Endodermal cell (in vitro differentiated cells): ENCODE data around the gene MPZL3. TPM values are rescaled to one million over a fixed set of nuclear protein-coding genes. Genes with fewer than 3 reads are reported as not detected.

Experiments used
- DNase-seq: peaks from one replicate; pipeline ENCODE4 v3.0.0-alpha.2; 2017
- H3K27ac ChIP-seq: 2 replicates; pipeline ENCODE4 v1.5.1; 2013; ENCODE audit warnings: mild to moderate bottlenecking, low read depth, low read length, moderate library complexity
- H3K27me3 ChIP-seq: 2 replicates; pipeline ENCODE4 v1.6.1; 2013; ENCODE audit warnings: mild to moderate bottlenecking, low read length, moderate library complexity; ENCODE audit not compliant: insufficient read depth, control insufficient read depth, poor library complexity, severe bottlenecking
- H3K36me3 ChIP-seq: 2 replicates; pipeline ENCODE4 v1.7.0; 2013; ENCODE audit warnings: mild to moderate bottlenecking, low read length, moderate library complexity; ENCODE audit not compliant: control insufficient read depth, insufficient read depth
- H3K4me1 ChIP-seq: one replicate; pipeline ENCODE4 v1.7.0; 2013; ENCODE audit warnings: low read length; ENCODE audit not compliant: control insufficient read depth, insufficient read depth
- H3K4me3 ChIP-seq: 2 replicates; pipeline ENCODE4 v1.5.1; 2013; ENCODE audit warnings: mild to moderate bottlenecking, low read length, moderate library complexity
- H3K9ac ChIP-seq: 2 replicates; pipeline ENCODE4 v1.6.1; 2013; ENCODE audit warnings: mild to moderate bottlenecking, low read length, moderate library complexity; ENCODE audit not compliant: poor library complexity, severe bottlenecking; ENCODE audit errors: extremely low read depth
- H3K9me3 ChIP-seq: 2 replicates; pipeline ENCODE4 v1.6.1; 2013; ENCODE audit warnings: mild to moderate bottlenecking, low read length, moderate library complexity; ENCODE audit not compliant: control insufficient read depth
- H3K27ac Mint-ChIP-seq: 2 replicates; pipeline ENCODE4 v1.8.0; 2020; ENCODE audit warnings: mixed read lengths
- H3K27me3 Mint-ChIP-seq: 2 replicates; pipeline ENCODE4 v1.8.0; 2021; ENCODE audit warnings: mild to moderate bottlenecking, mixed read lengths; ENCODE audit not compliant: insufficient read depth
- H3K36me3 Mint-ChIP-seq: 2 replicates; pipeline ENCODE4 v1.8.0; 2020; ENCODE audit warnings: low read depth, mixed read lengths
- H3K4me1 Mint-ChIP-seq: 2 replicates; pipeline ENCODE4 v1.8.0; 2020; ENCODE audit warnings: mixed read lengths
- H3K4me3 Mint-ChIP-seq: 2 replicates; pipeline ENCODE4 v1.8.0; 2020; ENCODE audit warnings: mild to moderate bottlenecking, moderate library complexity, mixed read lengths
- H3K9me3 Mint-ChIP-seq: 2 replicates; pipeline ENCODE4 v1.8.0; 2020; ENCODE audit warnings: mild to moderate bottlenecking, mixed read lengths
- WGBS, 2 experiments: methylation state at CpG; one replicate each; pipeline versions ENCODE4 v1.1.5 to v1.1.7; 2013; ENCODE audit warnings: missing lambda C conversion rate in 2 of 2, mixed read lengths in 1 of 2; ENCODE audit not compliant: insufficient coverage in 1 of 2, insufficient read length in 1 of 2; 5-methylcytosine and 5-hydroxymethylcytosine counted together
- total RNA-seq, 2 donors: library from RNA; stranded (reverse); fragmentation: NEBNext Ultra II Directional in 1 of 2; extraction: Animal tissue kit (Norgen Biotek cat#: 25700) in 1 of 2; gene quantifications; 2 replicates in 1 of 2; 3 replicates in 1 of 2; pipeline ENCODE4 v1.2.1, GENCODE V29; 2021
- TF ChIP-seq, protein P1 (sequence below): fragments of 200-600 bp; sonication (generic); conservative IDR thresholded peaks from 2 replicates; pipeline ENCODE4 v1.5.0; 2021; ENCODE audit warnings: antibody characterized with exemption, mild to moderate bottlenecking

The MPZL3 gene
- total RNA-seq, 2 donors from 2014 or later, result 4.1 to 5.7 TPM

DNA sequence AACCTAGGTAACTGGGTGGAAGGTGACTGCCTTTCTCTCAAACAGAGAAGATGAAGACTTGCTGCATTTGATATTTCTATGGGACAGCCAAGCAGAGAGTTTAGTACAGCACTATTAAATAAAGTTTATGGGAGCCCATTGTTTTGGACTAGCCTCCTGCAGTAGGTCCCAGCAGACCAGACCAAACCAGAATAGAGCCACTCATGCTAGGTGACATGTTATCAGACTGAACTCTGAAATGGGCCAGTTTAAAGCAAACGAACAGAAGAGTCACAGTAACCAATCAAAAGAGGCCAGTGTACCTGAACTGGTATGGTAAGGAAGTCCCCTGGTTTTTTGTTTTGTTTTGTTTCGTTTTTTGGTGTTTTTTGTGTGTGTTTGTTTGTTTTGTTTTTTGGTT lies 19.8 kb upstream of the MPZL3 start:
- Mint-ChIP-seq H3K9me3 (no peaks in the 10 kb centered on the region), H3K4me3 (no peak overlapping the region), H3K27ac (no peak overlapping the region), H3K4me1 (peaks cover 7% of the 10 kb centered on the region), H3K36me3 (no peaks in the 10 kb centered on the region), H3K27me3 (peaks cover 45% of the 10 kb centered on the region)
- 80 to 88% methylated on average over 1 to 2 of the region's 2 CpGs for WGBS, 2 experiments
- H3K27ac ChIP-seq, result no peak overlapping the region
- no peaks in the 10 kb centered on the region for H3K36me3 ChIP-seq
- TF ChIP-seq, protein P1, sequence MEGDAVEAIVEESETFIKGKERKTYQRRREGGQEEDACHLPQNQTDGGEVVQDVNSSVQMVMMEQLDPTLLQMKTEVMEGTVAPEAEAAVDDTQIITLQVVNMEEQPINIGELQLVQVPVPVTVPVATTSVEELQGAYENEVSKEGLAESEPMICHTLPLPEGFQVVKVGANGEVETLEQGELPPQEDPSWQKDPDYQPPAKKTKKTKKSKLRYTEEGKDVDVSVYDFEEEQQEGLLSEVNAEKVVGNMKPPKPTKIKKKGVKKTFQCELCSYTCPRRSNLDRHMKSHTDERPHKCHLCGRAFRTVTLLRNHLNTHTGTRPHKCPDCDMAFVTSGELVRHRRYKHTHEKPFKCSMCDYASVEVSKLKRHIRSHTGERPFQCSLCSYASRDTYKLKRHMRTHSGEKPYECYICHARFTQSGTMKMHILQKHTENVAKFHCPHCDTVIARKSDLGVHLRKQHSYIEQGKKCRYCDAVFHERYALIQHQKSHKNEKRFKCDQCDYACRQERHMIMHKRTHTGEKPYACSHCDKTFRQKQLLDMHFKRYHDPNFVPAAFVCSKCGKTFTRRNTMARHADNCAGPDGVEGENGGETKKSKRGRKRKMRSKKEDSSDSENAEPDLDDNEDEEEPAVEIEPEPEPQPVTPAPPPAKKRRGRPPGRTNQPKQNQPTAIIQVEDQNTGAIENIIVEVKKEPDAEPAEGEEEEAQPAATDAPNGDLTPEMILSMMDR, result no peak
- no peaks in the 10 kb centered on the region for H3K4me1 ChIP-seq
- no peak overlapping the region for H3K4me3 ChIP-seq
- no peak overlapping the region for H3K9ac ChIP-seq
- peaks cover 40% of the 10 kb centered on the region for H3K27me3 ChIP-seq
- H3K9me3 ChIP-seq, result no peaks in the 10 kb centered on the region
- DNase-seq, result no peak

DNA sequence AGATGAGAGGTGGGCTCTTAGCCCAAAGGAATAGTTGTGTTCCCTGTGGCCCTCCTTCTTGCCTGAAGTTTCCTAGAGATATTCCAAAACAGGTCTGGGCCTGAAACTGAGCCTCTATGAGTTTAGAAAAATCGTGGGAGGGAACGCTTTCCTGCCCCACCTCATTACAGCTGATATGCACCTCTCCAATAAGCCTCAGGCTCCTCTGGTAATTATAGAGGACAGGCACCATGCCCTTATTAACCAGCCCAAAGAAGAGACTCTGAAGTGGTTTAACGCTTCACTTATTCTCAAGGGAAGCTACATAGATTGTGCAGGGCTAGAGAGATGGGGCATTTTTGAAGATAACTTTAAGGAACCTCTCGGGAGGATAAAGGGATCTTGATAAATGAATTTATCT lies 15.3 kb upstream of the MPZL3 start:
- H3K36me3 Mint-ChIP-seq, result no peaks in the 10 kb centered on the region
- H3K9me3 ChIP-seq, result no peaks in the 10 kb centered on the region
- peaks cover 22% of the 10 kb centered on the region for H3K4me1 ChIP-seq
- H3K4me3 Mint-ChIP-seq, result no peak overlapping the region
- no peaks in the 10 kb centered on the region for H3K36me3 ChIP-seq
- WGBS, 2 experiments, result 90 to 94% methylated on average over 2 to 4 of the region's 4 CpGs
- H3K9me3 Mint-ChIP-seq, result no peaks in the 10 kb centered on the region
- H3K27ac Mint-ChIP-seq, result no peak overlapping the region
- H3K4me1 Mint-ChIP-seq, result peaks cover 38% of the 10 kb centered on the region
- no peak overlapping the region for H3K4me3 ChIP-seq
- peaks cover 31% of the 10 kb centered on the region for H3K27me3 ChIP-seq
- TF ChIP-seq, protein P1, result no peak
- H3K27ac ChIP-seq, result no peak overlapping the region
- H3K27me3 Mint-ChIP-seq, result peaks cover 65% of the 10 kb centered on the region
- no peak for DNase-seq
- H3K9ac ChIP-seq, result no peak overlapping the region

DNA sequence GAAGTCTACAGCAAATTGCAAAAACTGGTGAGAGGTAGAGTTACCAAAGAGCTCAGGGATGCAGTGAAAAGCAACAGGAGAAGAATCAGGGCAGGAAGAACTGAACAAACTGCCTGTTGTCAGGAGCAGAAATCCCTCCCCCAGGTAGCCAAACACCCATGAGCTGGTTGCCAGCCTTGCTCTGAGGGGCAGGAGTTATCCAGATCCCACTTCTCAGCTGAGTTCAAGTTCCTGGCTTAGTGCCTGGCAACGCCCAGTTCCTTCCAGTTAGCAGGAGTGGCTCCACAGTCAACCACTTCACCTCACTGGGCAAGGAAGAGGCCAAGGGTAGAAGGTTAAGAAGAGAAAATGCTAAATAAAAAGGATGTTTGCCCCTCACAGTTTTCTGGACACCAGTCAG lies 13.8 kb upstream of the MPZL3 start:
- 77% methylated on average over 1 of the region's 1 CpG; no CpG with 5 or more reads in 1 of the 2 experiments for WGBS, 2 experiments
- H3K9me3 Mint-ChIP-seq, result no peaks in the 10 kb centered on the region
- Histone ChIP-seq H3K36me3 (no peaks in the 10 kb centered on the region), H3K9ac (no peak overlapping the region), H3K27ac (no peak overlapping the region), H3K4me3 (no peak overlapping the region), H3K27me3 (peaks cover 46% of the 10 kb centered on the region), H3K9me3 (no peaks in the 10 kb centered on the region), H3K4me1 (peaks cover 22% of the 10 kb centered on the region)
- H3K4me3 Mint-ChIP-seq, result no peak overlapping the region
- no peak for DNase-seq
- H3K27me3 Mint-ChIP-seq, result peaks cover 66% of the 10 kb centered on the region
- H3K4me1 Mint-ChIP-seq, result peaks cover 35% of the 10 kb centered on the region
- H3K36me3 Mint-ChIP-seq, result no peaks in the 10 kb centered on the region
- no peak overlapping the region for H3K27ac Mint-ChIP-seq
- TF ChIP-seq, protein P1, result no peak
